ENCODE measurements around the gene GAD2. TPM values are rescaled to one million over a fixed set of nuclear protein-coding genes. Genes with fewer than 3 reads are reported as not detected.

The GAD2 gene
- total and polyA plus RNA-seq, 9 of the 15 experiments (the other 6 are each of a cell fraction or from before 2014, with no cell fraction given): not detected

DNA sequence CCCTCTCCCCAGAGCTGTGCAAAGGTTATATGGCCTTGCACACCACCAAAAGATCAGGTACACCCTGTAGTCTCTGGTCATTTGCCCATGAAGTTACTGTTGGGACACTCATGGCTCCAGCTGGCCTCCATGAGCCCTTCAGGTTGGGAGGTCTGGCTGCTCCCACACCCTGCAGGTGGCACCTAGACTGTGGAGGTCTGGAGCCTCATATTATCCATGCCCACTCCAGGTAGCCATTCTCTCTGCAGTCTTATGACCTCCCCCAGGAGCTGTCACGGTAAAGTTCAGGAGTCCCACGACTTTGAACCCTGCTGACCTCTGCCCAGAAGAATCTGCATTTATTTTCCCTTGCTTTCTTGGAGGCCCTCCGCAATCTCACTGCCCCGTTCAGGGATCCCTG is 39.2 kb upstream of the GAD2 start:
- Histone ChIP-seq H3K36me3 (ENCODE audit: control insufficient read depth, insufficient read depth, low read length) (no peaks in the 10 kb centered on the region), H3K4me2 (ENCODE audit: insufficient read depth, low read length) (no peak overlapping the region), H2AFZ (ENCODE audit: low read depth, low read length) (no peak overlapping the region), H4K20me1 (replicated peaks; ENCODE audit: control insufficient read depth, insufficient read depth, low read length) (no peaks in the 10 kb centered on the region), H3K9me1 (ENCODE audit: control insufficient read depth, insufficient read depth, low read length) (no peaks in the 10 kb centered on the region), H3K9ac (ENCODE audit: insufficient read depth in 1 of 2, low read depth in 2 of 2, low read length in 2 of 2) (no peak overlapping the region), H3K79me2 (ENCODE audit: control insufficient read depth, insufficient read depth, low read length) (no peaks in the 10 kb centered on the region), H3K4me3 (no peak overlapping the region), H3K4me1 (replicated peaks in 1 of 2; ENCODE audit: control insufficient read depth in 2 of 2, insufficient read depth in 2 of 2, low read length in 2 of 2) (no peaks in the 10 kb centered on the region), H3K27ac (ENCODE audit: extremely low read depth, low read depth, low read length) (no peak overlapping the region), H3K9me3 (replicated peaks; ENCODE audit: control insufficient read depth, insufficient read depth, low read depth, low read length) (no peaks in the 10 kb centered on the region), H3K27me3 (ENCODE audit: control insufficient read depth in 2 of 2, insufficient read depth in 2 of 2, low read length in 2 of 2) (no peaks in the 10 kb centered on the region)
- CTCF ChIA-PET (ENCODE audit: low intra/inter-chr PET ratio): no interaction called here
- WGBS (ENCODE audit: insufficient coverage, low coverage, missing lambda C conversion rate): 0% methylated on average over 4 of the region's 4 CpGs
- ATAC-seq: no peak
- in situ Hi-C loops (cut with MboI) (no loop called here), intact Hi-C loops (cut with micrococcal nuclease) (no loop called here)
- TF ChIP-seq MCM3 (IDR thresholded peaks at IDR 0.05) (no peak), SMARCA5 (IDR thresholded peaks at IDR 0.05) (no peak), ESRRA (IDR thresholded peaks at IDR 0.05; ENCODE audit: borderline replicate concordance, low read depth) (no peak), TEAD4 (IDR thresholded peaks at IDR 0.05; ENCODE audit: low read length) (no peak), TEAD4 (CRISPR knock-in tag; IDR thresholded peaks at IDR 0.05; ENCODE audit: borderline replicate concordance) (no peak), U2AF2 (optimal IDR thresholded peaks at IDR 0.05; ENCODE audit: low read depth, low read length) (no peak), SIX5 (IDR thresholded peaks at IDR 0.05; ENCODE audit: borderline replicate concordance in 1 of 2, insufficient read depth in 1 of 2, low read depth in 1 of 2, low read length in 2 of 2) (no peak), KDM1A (IDR thresholded peaks at IDR 0.05) (no peak), HDGF (IDR thresholded peaks at IDR 0.05) (no peak), GABPB1 (CRISPR knock-in tag; IDR thresholded peaks at IDR 0.05) (no peak), SMARCC2 (IDR thresholded peaks at IDR 0.05; ENCODE audit: low read depth) (no peak), TCFL5 (CRISPR knock-in tag; conservative IDR thresholded peaks at IDR 0.05) (no peak), ZNF785 (CRISPR knock-in tag; IDR thresholded peaks at IDR 0.05) (no peak)
- TF ChIP-seq, protein P1, sequence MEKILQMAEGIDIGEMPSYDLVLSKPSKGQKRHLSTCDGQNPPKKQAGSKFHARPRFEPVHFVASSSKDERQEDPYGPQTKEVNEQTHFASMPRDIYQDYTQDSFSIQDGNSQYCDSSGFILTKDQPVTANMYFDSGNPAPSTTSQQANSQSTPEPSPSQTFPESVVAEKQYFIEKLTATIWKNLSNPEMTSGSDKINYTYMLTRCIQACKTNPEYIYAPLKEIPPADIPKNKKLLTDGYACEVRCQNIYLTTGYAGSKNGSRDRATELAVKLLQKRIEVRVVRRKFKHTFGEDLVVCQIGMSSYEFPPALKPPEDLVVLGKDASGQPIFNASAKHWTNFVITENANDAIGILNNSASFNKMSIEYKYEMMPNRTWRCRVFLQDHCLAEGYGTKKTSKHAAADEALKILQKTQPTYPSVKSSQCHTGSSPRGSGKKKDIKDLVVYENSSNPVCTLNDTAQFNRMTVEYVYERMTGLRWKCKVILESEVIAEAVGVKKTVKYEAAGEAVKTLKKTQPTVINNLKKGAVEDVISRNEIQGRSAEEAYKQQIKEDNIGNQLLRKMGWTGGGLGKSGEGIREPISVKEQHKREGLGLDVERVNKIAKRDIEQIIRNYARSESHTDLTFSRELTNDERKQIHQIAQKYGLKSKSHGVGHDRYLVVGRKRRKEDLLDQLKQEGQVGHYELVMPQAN (IDR thresholded peaks at IDR 0.05; ENCODE audit: borderline replicate concordance): no peak
- TF ChIP-seq, protein P2, sequence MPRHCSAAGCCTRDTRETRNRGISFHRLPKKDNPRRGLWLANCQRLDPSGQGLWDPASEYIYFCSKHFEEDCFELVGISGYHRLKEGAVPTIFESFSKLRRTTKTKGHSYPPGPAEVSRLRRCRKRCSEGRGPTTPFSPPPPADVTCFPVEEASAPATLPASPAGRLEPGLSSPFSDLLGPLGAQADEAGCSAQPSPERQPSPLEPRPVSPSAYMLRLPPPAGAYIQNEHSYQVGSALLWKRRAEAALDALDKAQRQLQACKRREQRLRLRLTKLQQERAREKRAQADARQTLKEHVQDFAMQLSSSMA (CRISPR knock-in tag; IDR thresholded peaks at IDR 0.05): no peak
- TF ChIP-seq, protein P3, sequence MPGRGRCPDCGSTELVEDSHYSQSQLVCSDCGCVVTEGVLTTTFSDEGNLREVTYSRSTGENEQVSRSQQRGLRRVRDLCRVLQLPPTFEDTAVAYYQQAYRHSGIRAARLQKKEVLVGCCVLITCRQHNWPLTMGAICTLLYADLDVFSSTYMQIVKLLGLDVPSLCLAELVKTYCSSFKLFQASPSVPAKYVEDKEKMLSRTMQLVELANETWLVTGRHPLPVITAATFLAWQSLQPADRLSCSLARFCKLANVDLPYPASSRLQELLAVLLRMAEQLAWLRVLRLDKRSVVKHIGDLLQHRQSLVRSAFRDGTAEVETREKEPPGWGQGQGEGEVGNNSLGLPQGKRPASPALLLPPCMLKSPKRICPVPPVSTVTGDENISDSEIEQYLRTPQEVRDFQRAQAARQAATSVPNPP (IDR thresholded peaks at IDR 0.05; ENCODE audit: borderline replicate concordance, insufficient read depth, insufficient read length): no peak
- BruUV-seq (replicated peaks): no TSS peak
- POLR2A ChIA-PET: no interaction called here
- no peak for DNase-seq (ENCODE audit: extremely low read depth in 1 of 4, low spot score in 3 of 4)
- no peak for FAIRE-seq

Data from K562 (cell line).